Neural cell (in vitro differentiated cells): Measurements from ENCODE around the gene PLEKHA7. TPM values are rescaled to one million over a fixed set of nuclear protein-coding genes. Genes with fewer than 3 reads are reported as not detected.

Experiments used
- H2AFZ ChIP-seq: fragments of 200-600, 300-800 bp; sonication (generic), shearing (Covaris generic); 2 replicates; pipeline ENCODE4 v1.6.0; 2014; ENCODE audit warnings: low read depth, mild to moderate bottlenecking, antibody characterized with exemption, low read length, moderate library complexity
- H3F3A ChIP-seq: fragments of 200-600 bp; shearing (Covaris generic); 2 replicates; pipeline ENCODE4 v1.6.1; 2016; ENCODE audit warnings: mild to moderate bottlenecking, moderate library complexity, mixed read lengths, antibody characterized with exemption, low read length; ENCODE audit not compliant: insufficient read depth, poor library complexity, severe bottlenecking
- H3K27ac ChIP-seq: fragments of 200-600, 300-800 bp; sonication (generic), shearing (Covaris generic); 2 replicates; pipeline ENCODE4 v1.5.1; 2014; ENCODE audit warnings: mild to moderate bottlenecking, low read length, moderate library complexity
- H3K27me3 ChIP-seq: fragments of 300-800, 200-600 bp; sonication (generic), shearing (Covaris generic); 2 replicates; pipeline ENCODE4 v1.6.0; 2014; ENCODE audit warnings: mild to moderate bottlenecking, low read depth, low read length, moderate library complexity; ENCODE audit not compliant: insufficient read depth
- H3K36me3 ChIP-seq: fragments of 300-800, 200-600 bp; sonication (generic), shearing (Covaris generic); 2 replicates; pipeline ENCODE4 v1.5.1; 2014; ENCODE audit warnings: mild to moderate bottlenecking, antibody characterized with exemption, low read length, moderate library complexity; ENCODE audit not compliant: insufficient read depth
- H3K4me2 ChIP-seq: fragments of 300-800, 200-600 bp; sonication (generic), shearing (Covaris generic); 2 replicates; pipeline ENCODE4 v1.6.0; 2014; ENCODE audit warnings: mild to moderate bottlenecking, low read length
- H3K4me3 ChIP-seq: fragments of 300-800, 200-600 bp; sonication (generic), shearing (Covaris generic); 2 replicates; pipeline ENCODE4 v1.5.1; 2014; ENCODE audit warnings: mild to moderate bottlenecking, low read length, moderate library complexity
- H3K79me2 ChIP-seq: fragments of 200-600 bp; shearing (Covaris generic); replicated peaks from 2 replicates; pipeline ENCODE4 v1.6.0; 2014; ENCODE audit warnings: mild to moderate bottlenecking, low read length, moderate library complexity; ENCODE audit not compliant: insufficient read depth
- H3K9ac ChIP-seq: fragments of 300-800, 200-600 bp; sonication (generic), shearing (Covaris generic); 2 replicates; pipeline ENCODE4 v1.6.1; 2016; ENCODE audit warnings: mild to moderate bottlenecking, low read length, mixed read lengths
- H3K9me2 ChIP-seq: fragments of 200-600 bp; shearing (Covaris generic); 2 replicates; pipeline ENCODE4 v1.6.1; 2016; ENCODE audit warnings: mild to moderate bottlenecking, low read length, mixed read lengths; ENCODE audit not compliant: insufficient read depth
- H3K9me3 ChIP-seq: fragments of 200-600, 300-800 bp; sonication (generic), shearing (Covaris generic); 2 replicates; pipeline ENCODE4 v1.6.1; 2016; ENCODE audit warnings: mild to moderate bottlenecking, mixed run types, low read length, moderate library complexity, mixed read lengths
- H4K20me1 ChIP-seq: fragments of 200-600 bp; shearing (Covaris generic); 2 replicates; pipeline ENCODE4 v1.6.1; 2016; ENCODE audit warnings: mild to moderate bottlenecking, mixed run types; ENCODE audit not compliant: insufficient read depth
- EP300 ChIP-seq: fragments of 450-650 bp; conservative IDR thresholded peaks from 2 replicates; pipeline ENCODE4 v1.6.1; 2014; ENCODE audit warnings: antibody characterized with exemption, mild to moderate bottlenecking, moderate library complexity; ENCODE audit not compliant: poor library complexity, severe bottlenecking
- EZH2 ChIP-seq: fragments of 200-600, 300-800 bp; shearing (Covaris generic), sonication (generic); IDR thresholded peaks from 2 replicates; pipeline ENCODE4 v1.6.1; 2014; ENCODE audit warnings: antibody characterized with exemption, low read length, borderline replicate concordance, mild to moderate bottlenecking; ENCODE audit not compliant: insufficient read depth, poor library complexity, severe bottlenecking
- MXI1 ChIP-seq: fragments of 450-650 bp; conservative IDR thresholded peaks from 2 replicates; pipeline ENCODE4 v1.6.1; 2014; ENCODE audit warnings: antibody characterized with exemption, mild to moderate bottlenecking; ENCODE audit not compliant: poor library complexity, severe bottlenecking
- POLR2AphosphoS5 ChIP-seq: IDR thresholded peaks from 2 replicates; pipeline ENCODE4 v1.6.1; 2012
- RAD21 ChIP-seq: fragments of 450-650 bp; conservative IDR thresholded peaks from 2 replicates; pipeline ENCODE4 v1.6.1; 2014; ENCODE audit warnings: antibody characterized with exemption, mild to moderate bottlenecking, moderate library complexity
- SMC3 ChIP-seq: fragments of 450-650 bp; conservative IDR thresholded peaks from 2 replicates; pipeline ENCODE4 v1.6.1; 2014; ENCODE audit warnings: antibody characterized with exemption, mild to moderate bottlenecking, moderate library complexity; ENCODE audit not compliant: poor library complexity
- TAF1 ChIP-seq: IDR thresholded peaks from 2 replicates; pipeline ENCODE4 v1.6.1; 2012; ENCODE audit warnings: low read depth
- polyA plus RNA-seq: library from polyadenylated mRNA; depleted of rRNA; stranded (reverse); fragments of >200 nt; gene quantifications from 2 replicates; pipeline ENCODE4 v1.2.3, GENCODE V29; 2014
- TF ChIP-seq, protein P1 (sequence below): fragments of 450-650 bp; IDR thresholded peaks from 2 replicates; pipeline ENCODE4 v1.5.1; 2014; ENCODE audit warnings: antibody characterized with exemption, mild to moderate bottlenecking, moderate library complexity; ENCODE audit not compliant: poor library complexity, severe bottlenecking
- TF ChIP-seq, protein P2 (sequence below): IDR thresholded peaks from 2 replicates; pipeline ENCODE4 v1.6.1; 2012; ENCODE audit warnings: borderline replicate concordance

The PLEKHA7 gene
- polyA plus RNA-seq, 1 donor from 2014 or later, result 45.7 TPM

DNA sequence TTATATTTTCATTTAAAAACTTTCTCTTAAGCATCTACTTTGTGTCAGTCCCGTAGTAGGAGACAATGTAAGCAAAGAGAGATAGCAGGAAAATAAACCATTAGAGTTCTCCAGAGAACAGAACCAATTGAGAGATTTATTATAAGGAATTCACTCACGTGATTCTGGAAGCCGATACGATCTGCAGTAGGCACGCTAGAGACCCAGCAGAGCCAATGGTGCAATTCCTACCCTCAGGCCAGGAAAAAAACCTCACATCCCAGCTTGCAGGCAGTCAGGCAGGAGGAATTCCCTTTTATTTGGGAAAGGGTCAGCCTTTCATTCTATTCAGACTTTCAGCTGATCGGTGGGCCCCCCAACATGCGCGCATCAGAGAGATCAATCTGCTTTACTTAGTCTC lies 7.3 kb upstream of the PLEKHA7 start:
- no peak overlapping the region for H3K9ac ChIP-seq
- no peaks in the 10 kb centered on the region for H3F3A ChIP-seq
- H3K4me2 ChIP-seq, result no peak overlapping the region
- H3K27me3 ChIP-seq, result no peaks in the 10 kb centered on the region
- H3K4me3 ChIP-seq, result no peak overlapping the region
- H3K9me2 ChIP-seq, result no peaks in the 10 kb centered on the region
- H3K27ac ChIP-seq, result no peak overlapping the region
- TF ChIP-seq SMC3, result no peak
- H3K79me2 ChIP-seq, result no peaks in the 10 kb centered on the region
- no peaks in the 10 kb centered on the region for H3K9me3 ChIP-seq
- H2AFZ ChIP-seq, result no peak overlapping the region
- no peaks in the 10 kb centered on the region for H4K20me1 ChIP-seq
- no peaks in the 10 kb centered on the region for H3K36me3 ChIP-seq

DNA sequence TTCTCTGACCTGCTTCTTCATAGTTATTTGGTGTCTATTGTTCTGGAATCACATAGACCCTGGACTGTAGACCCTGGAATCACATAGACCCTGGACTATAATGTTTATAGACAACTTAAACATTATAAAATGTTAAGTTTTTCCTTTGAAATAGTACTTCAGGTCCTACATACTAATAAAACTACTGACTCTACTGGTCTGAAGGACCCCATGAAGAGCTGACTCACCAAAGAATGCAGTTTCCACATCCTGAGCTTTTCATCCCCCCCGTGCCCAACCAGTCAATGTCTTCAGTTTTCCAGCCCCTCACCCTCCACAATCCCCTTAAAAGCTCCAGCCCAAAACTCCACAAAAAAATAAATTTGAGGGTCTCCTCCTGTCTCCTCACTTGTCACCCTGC lies 6.6 kb upstream of the PLEKHA7 start:
- H3K4me3 ChIP-seq, result no peak overlapping the region
- no peak overlapping the region for H3K4me2 ChIP-seq
- H3K9me3 ChIP-seq, result no peaks in the 10 kb centered on the region
- no peak overlapping the region for H3K9ac ChIP-seq
- no peaks in the 10 kb centered on the region for H3F3A ChIP-seq
- H4K20me1 ChIP-seq, result no peaks in the 10 kb centered on the region
- H3K27me3 ChIP-seq, result no peaks in the 10 kb centered on the region
- no peaks in the 10 kb centered on the region for H3K9me2 ChIP-seq
- no peak overlapping the region for H2AFZ ChIP-seq
- no peaks in the 10 kb centered on the region for H3K79me2 ChIP-seq
- no peaks in the 10 kb centered on the region for H3K36me3 ChIP-seq
- no peak overlapping the region for H3K27ac ChIP-seq
- TF ChIP-seq POLR2AphosphoS5, result no peak
- no peak for TF ChIP-seq EZH2
- TF ChIP-seq TAF1, result no peak
- TF ChIP-seq, protein P1, sequence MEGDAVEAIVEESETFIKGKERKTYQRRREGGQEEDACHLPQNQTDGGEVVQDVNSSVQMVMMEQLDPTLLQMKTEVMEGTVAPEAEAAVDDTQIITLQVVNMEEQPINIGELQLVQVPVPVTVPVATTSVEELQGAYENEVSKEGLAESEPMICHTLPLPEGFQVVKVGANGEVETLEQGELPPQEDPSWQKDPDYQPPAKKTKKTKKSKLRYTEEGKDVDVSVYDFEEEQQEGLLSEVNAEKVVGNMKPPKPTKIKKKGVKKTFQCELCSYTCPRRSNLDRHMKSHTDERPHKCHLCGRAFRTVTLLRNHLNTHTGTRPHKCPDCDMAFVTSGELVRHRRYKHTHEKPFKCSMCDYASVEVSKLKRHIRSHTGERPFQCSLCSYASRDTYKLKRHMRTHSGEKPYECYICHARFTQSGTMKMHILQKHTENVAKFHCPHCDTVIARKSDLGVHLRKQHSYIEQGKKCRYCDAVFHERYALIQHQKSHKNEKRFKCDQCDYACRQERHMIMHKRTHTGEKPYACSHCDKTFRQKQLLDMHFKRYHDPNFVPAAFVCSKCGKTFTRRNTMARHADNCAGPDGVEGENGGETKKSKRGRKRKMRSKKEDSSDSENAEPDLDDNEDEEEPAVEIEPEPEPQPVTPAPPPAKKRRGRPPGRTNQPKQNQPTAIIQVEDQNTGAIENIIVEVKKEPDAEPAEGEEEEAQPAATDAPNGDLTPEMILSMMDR, result no peak
- TF ChIP-seq RAD21, result no peak
- TF ChIP-seq MXI1, result no peak

DNA sequence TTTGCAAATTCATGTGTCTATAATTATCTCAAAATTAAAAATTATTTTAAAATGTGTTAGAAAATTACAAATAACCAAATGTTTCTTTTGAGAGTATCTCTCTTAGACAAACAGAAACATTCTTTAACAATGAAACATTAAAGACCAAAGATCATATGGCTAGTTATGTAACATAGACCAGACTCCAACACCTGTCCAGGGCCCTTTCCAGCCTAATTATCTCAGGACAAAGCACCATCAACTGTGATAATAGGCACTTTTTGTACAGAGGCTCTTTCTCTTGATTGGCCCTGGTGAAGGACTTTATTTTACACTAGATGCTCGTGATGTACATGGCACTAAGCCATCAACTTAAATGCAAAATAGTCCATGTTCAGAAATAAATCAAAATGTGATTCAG lies 5.0 kb upstream of the PLEKHA7 start:
- Histone ChIP-seq H2AFZ (no peak overlapping the region), H3K4me3 (no peak overlapping the region), H3K27me3 (no peaks in the 10 kb centered on the region), H3K36me3 (no peaks in the 10 kb centered on the region), H4K20me1 (no peaks in the 10 kb centered on the region), H3F3A (no peaks in the 10 kb centered on the region), H3K9ac (no peak overlapping the region), H3K9me3 (no peaks in the 10 kb centered on the region), H3K79me2 (no peaks in the 10 kb centered on the region), H3K27ac (no peak overlapping the region), H3K9me2 (no peaks in the 10 kb centered on the region), H3K4me2 (no peak overlapping the region)
- TF ChIP-seq RAD21 (no peak), EP300 (no peak), TAF1 (no peak), MXI1 (no peak), POLR2AphosphoS5 (no peak), SMC3 (no peak)
- TF ChIP-seq, protein P1, result no peak
- TF ChIP-seq, protein P2, sequence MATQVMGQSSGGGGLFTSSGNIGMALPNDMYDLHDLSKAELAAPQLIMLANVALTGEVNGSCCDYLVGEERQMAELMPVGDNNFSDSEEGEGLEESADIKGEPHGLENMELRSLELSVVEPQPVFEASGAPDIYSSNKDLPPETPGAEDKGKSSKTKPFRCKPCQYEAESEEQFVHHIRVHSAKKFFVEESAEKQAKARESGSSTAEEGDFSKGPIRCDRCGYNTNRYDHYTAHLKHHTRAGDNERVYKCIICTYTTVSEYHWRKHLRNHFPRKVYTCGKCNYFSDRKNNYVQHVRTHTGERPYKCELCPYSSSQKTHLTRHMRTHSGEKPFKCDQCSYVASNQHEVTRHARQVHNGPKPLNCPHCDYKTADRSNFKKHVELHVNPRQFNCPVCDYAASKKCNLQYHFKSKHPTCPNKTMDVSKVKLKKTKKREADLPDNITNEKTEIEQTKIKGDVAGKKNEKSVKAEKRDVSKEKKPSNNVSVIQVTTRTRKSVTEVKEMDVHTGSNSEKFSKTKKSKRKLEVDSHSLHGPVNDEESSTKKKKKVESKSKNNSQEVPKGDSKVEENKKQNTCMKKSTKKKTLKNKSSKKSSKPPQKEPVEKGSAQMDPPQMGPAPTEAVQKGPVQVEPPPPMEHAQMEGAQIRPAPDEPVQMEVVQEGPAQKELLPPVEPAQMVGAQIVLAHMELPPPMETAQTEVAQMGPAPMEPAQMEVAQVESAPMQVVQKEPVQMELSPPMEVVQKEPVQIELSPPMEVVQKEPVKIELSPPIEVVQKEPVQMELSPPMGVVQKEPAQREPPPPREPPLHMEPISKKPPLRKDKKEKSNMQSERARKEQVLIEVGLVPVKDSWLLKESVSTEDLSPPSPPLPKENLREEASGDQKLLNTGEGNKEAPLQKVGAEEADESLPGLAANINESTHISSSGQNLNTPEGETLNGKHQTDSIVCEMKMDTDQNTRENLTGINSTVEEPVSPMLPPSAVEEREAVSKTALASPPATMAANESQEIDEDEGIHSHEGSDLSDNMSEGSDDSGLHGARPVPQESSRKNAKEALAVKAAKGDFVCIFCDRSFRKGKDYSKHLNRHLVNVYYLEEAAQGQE, result no peak
